ENCODE data around the gene HSPA4.
A peak's percentile ranks its signal among the peaks of the same experiment; 100 is the strongest.
"Not testable (repeated sequence)": the region's sequence is repeated elsewhere in the genome, so short reads cannot be mapped to it uniquely, and the experiment has no call there.

The HSPA4 gene

DNA sequence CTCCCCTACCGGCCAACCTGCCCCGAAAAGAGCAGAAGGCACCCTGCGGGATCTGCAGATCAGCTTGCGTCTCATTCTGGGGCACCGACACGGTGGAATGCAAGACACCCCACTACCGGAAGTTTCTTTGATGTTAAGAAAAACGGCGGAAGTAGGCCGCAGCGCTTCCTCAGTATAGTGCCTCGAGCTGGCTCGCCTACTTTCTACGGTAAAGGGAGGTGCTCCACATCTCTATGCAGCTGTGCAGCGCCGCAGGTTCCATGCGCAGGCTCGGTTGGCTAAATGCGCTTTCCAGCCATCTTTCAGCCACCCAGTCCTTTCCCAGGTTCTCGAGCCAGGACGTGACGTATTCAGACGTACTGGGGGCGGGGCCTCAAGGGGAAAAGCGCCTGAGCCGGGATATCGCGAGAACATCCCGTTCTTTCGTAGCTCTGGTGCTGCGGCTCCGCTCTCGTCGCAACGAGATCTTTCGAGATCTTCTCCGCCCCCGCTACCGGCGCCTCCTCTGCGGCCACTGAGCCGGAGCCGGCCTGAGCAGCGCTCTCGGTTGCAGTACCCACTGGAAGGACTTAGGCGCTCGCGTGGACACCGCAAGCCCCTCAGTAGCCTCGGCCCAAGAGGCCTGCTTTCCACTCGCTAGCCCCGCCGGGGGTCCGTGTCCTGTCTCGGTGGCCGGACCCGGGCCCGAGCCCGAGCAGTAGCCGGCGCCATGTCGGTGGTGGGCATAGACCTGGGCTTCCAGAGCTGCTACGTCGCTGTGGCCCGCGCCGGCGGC lies at the start of gene HSPA4:
Gene HSPA4, plus strand, starts transcription at position 472 of the 775 bp plus-strand sequence. Its CDS starts 238 bp downstream, at position 710.
- peak; percentile 99 to 100 (median 100) for DNase-seq

DNA sequence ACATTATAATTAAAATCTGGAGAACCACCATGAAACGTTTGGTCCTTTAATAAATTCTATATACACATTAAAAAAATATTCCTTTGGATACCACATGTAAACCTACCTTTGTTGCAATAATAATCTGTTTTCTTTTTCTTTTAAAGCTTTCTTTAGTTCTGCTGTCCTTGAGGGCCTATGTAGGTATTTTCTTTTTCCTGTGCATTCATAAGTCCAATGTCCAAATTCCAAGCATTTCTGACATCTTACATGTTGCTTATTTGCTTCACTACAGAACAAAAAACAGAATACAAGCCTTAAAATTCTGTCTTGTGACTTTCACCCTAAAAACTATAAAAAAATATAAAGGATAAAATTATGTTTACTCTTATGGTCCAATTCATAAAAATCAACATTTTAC lies 45.2 kb upstream of the HSPA4 start:
- no peak for DNase-seq

DNA sequence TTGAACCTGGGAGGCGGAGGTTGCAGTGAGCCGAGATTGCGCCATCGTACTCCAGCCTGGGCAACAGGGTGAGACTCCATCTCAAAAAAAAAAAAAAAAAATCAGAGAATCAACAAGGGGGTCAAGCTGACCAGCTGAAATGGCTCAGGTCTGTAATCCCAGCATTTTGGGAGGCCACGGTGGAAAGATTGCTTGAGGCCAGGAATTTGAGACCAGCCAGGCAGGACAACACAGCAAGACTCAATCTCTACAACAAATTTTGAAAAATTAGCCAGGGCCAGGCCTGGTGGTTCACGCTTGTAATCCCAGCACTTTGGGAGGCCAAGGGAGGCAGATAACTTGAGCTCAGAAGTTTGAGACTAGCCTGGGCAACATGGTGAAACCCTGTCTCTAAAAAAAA lies 43.4 kb upstream of the HSPA4 start:
- not testable (repeated sequence) for DNase-seq

DNA sequence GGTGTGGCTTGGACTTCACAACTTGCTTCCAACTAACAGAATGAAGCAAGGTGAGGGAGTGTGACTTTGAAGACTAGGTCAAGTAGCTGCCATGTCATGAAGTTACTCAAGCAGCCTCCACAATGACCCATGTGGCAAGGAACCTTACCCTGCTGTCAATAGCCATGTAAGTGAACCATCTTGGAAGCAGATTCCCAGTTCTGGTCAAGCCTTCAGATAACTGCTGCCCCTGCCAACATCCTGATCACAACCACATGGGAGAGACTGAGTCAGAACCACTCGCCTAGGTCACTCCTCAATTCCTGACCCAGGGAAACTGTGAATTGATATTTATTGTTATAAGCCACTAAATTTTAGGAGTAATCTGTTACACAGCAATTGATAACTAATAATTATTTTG lies 36.3 kb upstream of the HSPA4 start:
- no peak for DNase-seq

DNA sequence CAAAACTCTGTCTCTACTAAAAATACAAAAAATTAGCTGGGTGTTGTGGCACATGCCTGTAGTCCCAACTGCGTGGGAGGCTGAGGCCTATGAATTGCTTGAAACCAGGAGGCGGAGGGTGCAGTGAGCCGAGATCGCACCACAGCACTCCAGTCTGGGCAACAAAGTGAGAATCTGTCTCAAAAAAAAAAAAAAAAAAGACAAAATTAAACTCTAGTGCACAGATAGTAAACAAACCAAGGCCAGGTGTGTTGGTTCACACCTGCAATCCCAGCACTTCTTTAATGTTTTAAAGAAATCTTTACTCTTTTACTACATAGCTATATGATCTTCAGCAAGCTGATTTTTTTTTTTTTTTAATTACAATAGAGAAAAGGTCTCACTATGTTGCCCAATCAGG lies 33.8 kb upstream of the HSPA4 start:
- no peak for DNase-seq

DNA sequence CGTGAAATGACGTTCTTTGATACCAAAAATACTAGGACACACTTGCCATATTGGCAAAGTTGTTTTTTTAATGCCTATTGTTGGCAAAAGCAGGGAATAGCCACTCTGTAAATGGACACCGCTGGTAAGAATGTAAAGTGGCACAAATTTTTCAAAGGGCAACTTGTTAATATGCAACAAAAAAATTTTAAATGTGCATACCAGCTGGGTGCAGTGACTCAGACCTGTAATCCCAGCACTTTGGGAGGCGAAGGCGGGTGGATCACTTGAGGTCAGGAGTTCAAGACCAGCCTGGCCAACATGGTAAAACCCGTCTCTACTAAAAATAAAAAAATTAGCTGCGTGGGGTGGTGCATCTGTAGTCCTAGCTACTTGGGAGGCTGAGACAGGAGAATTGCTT lies 32.3 kb upstream of the HSPA4 start:
- DNase-seq: not testable (repeated sequence)

DNA sequence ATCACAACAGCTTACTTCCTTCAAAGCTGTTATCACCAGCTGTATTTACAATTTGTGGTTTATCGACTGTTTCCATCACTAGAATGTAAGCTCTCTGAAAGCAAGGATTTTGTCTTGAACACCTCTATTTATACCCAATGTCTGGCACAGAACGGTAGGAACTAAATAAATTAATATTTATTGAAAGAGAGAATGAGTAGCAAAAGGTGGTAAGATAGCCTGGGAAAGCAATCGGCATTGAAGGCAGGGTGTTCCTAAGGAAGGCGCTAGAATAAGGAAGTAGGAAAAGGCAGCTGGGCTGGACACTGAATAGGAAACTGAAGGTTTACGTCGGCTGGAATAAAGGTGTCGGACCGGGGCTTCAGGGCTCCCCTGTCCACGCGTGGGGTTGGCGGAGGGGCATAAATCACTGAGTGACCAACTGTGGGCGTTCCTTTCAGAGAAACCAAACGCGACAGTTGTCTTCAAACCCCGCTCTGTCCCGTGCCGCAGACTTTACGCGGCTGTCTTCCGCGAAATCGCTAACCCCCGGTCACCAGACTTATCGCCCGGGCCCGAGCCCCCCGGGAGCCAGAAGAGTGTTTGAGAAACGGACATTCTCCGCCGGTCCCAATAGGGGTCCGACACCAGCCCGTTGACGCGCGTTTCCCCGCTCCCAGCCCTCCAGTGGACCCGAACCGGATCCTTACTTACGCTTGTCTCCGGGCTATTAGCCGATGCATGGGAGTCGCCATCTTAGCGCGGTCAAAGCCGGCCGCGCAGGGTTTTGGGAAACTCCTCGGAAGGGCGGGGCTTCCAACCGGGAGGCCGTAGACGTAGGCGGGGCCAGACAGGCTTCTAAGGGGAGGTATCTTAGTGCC lies 25.8 kb upstream of the HSPA4 start, which contains the start of gene ZCCHC10:
Gene ZCCHC10, minus strand, starts transcription at position 746 of the 860 bp plus-strand sequence. Its CDS starts 12 bp downstream, at position 734.
- DNase-seq: peak; percentile 95 to 97 (median 97)

DNA sequence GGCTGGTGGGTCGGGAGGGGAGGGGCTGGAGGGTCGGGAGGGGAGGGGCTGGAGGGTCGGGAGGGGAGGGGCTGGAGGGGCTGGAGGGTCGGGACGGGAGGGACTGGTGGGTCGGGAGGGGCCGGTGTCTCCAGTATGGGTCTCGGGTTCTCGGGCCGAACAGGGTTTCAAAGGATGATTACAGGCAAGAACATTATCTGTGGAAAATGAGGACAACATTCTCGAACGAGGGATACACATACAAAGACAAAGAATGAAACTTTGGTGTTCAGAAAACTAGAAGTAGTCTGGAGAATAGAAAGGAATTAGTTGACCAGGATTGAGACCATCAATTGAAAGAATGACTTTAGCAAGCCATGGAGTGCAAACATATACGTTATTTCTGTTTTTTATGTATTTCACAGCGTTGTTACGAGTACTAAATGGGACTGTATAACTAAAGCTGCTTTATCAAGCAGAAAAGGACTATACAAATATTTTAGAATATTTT lies 25.1 kb upstream of the HSPA4 start:
- DNase-seq: no peak

DNA sequence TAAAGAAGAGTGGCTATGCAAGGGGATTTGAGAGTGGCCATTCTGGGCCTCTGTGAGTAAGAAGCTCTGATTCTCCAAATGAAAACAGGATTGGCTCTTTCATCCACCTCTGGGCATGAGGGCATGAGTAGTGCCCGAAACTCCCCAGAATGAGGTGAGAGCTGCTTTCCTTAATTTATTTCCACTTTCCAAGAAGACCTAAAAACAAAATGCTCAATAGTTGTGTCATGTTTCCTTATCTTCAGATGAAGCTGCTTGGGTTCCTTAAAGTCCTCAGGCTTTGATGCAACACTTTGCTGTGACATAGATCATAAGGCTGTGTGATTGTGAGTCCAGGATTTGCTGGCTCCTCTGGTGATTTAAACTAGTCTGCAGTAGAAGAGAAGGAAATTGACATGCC lies 22.4 kb upstream of the HSPA4 start:
- peak; percentile 52 to 77 (median 57) for DNase-seq

DNA sequence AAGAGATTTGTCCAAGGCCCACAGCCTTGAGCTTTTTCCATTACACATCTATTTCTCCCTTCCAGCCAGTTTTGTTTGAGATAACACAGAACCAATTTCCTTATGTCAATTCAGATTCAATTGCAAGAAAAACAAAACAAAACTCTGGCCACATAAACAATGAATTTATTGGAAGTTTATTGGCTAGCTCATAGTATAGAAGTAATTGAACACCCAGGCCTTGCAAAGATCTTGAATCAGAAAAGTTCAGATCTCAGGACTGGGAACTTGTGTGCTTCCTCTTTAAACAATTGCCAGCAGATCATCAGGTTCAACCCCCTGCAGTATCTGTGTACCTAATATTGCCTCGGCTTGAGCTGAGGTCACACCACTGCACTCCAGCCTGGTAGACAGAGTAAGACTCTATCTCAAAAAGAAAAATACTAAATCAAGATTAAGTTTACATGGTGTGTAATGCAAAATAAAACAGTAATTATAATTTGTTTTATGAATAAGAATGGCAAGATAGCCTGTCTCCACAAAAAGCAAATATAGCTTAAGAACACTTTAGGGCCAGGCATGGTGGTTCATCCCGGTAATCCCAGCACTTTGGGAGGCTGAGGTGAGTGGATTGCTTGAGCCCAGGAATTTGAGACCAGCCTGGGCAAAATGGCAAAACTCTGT lies 21.3 kb upstream of the HSPA4 start:
- no peak for DNase-seq

DNA sequence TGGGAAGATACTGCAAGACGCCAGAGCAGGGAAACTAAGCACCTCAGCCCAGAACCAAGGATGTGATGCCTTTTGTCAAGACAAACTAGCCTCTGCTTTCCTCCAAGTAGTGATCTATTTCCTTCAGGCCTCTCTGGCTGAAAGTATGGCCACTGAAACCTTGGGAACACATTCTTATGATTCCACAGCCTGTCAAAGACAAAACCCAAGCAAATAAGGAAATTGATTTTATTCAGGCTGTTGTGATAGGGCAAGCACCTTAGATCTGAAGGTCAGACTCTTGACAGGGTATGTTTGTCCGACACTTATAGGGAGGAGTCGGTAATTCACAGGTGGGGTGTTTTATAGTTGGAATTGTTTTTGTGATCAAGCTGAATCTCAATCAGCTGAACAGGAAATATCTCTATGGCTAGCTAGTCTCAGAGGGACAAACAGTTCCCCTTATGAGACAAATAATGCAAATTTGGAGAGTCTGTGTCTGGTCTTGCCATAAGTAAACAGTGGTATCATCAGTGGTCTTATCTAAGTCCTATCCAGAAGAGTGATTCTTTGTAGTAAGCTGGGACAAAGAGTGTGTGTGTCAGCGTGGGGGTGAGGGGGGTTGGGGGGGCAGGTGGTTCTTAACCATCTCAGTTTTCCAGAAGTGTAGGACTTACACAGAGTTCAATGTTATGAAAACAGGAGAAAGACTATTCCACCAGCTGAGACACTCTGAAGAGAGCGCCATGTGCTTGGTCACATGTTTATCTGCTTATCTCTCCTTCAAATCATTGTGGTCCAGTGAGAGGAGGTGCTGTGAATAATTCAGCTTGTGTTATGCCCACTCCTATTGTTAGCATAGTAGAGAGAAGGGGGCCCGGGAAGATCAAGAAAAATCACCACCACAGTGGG lies 18.7 kb upstream of the HSPA4 start:
- DNase-seq: peak in 1 of 3 donors; percentile 12

DNA sequence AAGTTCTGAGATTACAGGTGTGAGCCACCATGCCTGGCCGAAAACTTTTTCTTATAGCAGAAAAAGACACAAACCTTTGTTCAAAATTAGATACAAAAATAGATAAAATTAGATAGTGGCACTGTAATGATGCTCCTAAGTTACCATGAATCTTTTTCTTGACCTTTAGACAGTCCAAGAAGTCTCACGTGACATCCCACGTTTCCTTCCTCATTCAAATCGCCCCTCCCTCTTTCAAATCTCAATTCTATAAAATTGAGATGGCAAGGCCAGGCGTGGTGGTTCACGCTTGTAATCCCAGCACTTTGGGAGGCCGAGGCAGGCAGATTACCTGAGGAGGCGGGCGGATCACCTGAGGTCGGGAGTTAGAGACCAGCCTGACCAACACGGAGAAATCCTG lies 17.7 kb upstream of the HSPA4 start:
- DNase-seq: peak in 2 of 3 donors; percentile 20 to 29

DNA sequence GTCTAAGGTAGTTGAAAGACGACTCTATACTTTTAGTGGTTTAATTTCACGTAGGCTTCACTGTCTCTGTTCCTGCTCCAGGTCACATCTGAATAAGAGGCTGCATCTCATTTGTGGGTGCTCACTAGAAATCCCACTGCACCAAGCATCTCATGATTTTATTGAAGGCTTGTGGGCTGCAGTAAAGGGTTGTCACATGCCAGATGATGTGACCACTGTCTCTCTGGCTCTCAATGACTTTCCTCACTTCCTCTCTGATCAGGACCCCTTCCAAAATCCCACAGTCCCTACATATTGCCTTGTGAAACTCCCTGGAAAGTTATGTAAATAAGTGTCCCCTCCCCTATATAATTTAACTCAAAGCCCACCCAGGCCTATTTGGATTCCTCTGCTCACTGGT lies 16.6 kb upstream of the HSPA4 start:
- peak; percentile 35 to 53 (median 39) for DNase-seq

DNA sequence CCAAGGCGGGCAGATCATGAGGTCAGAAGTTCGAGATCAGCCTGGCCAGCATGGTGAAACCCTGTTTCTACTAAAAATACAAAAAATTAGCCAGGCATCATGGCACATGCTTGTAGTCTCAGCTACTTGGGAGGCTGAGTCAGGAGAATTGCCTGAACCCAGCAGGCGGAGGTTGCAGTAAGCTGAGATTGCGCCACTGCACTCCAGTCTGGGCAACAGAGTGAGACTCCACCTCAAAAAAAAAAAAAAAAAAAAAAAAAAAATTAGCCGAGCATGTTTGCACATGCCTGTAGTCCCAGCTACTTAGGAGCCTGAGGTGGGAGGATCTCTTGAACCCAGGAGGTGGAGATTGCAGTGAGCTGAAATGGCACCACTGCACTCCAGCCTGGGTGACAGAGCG lies 15.1 kb upstream of the HSPA4 start:
- DNase-seq: peak; percentile 38 to 47 (median 44)

DNA sequence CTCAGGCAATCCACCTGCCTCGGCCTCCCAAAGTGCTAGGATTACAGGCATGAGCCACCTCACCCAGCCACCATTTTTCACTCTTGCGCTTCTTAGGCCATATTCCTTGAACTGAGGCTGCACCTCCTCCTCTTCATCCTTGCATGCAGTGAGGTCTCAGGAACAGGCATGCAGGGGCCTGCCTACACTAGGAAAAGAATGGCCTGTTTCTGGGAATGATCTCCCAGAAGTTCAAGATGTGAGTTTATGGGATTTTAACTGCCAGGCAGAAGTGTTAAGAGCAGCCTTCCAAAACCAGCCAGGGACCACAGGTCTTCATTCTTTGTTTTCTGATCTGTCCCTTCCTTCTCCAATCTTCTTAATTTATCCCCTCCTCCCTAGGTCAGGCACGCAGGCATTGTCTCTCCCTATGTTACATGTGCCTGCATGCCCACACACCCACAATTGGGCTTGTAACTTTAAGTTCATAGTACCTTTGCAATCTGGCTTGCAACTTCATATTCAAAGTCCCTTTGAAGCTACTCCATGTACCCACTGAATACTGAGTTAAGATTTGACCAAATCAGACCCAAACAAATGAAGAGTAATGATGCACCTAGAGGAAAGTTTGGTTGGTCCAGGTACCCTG lies 10.5 kb upstream of the HSPA4 start:
- DNase-seq: no peak

DNA sequence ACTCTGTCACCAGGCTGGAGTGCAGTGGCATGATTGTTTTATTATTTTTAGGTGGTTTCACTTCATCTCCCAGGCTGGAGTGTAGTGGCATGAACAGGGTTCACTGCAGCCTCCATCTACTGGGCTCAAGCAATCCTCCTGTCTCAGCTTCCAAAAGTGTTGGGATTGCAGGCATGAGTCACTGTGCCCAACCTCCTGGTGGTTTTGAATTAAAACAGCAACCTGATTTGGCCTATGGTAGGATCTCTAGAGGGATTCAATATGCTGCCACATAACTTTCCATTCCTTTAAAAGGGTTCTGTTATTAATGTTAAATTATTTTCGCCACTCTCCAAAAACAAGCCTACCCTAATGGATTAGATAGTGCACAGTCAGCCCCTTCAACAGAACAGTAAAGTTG lies 9.9 kb upstream of the HSPA4 start:
- DNase-seq: peak in 1 of 3 donors; percentile 10

DNA sequence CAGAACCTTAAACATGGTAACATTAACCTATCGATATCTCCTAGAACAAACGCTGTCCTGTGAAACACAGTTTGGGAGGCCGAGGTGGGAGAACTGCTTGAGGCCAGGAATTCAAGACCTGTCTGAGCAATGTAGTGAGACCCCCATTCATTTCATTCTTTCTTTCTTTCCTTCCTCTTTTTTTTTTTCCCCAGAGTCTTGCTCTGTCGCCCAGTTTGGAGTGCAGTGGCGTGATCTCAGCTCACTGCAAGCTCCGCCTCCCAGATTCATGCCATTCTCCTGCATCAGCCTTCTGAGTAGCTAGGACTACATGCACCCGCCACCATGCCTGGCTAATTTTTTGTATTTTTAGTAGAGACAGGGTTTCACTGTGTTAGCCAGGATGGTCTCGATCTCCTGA lies 5.3 kb upstream of the HSPA4 start:
- not testable (repeated sequence) for DNase-seq

DNA sequence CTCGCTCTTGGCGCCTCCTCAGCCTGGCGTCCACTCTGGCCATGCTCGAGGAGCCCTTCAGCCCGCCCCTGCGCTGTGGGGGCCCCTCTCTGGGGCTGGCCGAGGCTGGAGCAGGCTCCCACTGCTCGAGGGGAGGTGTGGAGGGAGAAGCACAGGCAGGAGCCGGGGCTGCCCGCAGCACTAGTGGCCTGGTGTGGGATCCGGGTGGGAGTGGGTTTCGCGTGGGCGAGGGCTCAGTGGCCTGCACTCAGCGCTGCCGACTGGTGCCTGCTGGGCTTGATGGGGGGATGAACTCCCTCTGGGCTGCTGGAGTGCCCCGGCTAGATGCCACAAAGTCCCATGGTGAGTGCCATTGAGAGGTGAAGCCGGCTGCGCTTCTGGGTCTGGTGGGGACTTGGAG lies 4.4 kb upstream of the HSPA4 start:
- no peak for DNase-seq

DNA sequence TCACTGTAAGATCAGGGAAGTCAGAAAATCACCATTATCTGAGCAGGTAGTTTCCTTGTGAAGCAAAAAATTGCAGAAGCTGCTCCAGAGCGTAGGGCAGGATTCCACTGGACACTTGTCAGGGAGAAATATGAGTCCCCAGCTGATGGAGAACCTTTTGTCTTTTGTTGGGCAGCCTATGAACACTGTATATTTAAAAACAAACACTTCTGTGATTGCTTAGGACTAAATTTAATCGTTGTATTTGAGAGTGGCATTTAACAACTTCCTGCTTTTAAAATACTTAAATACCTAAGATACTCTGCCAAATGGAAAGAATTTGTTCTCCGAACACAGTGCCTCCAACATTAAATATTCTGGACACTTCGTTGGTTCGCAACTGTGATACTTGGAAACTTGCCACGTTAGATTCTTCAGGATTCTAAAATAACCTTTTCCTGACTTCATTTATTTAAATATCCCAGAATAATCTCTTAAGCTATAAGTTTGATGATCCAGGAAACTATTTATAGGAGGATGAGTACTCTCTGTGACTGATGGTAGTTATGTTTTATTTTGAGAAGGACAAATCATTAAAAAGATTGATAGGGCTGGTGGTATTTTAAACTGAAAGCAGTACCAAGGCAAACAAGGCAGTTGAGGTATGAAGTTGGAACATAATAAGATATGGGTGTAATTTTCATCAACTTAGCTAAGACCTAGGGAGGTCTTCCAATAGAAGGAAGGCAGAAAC lies 2.7 kb upstream of the HSPA4 start:
- no peak for DNase-seq

DNA sequence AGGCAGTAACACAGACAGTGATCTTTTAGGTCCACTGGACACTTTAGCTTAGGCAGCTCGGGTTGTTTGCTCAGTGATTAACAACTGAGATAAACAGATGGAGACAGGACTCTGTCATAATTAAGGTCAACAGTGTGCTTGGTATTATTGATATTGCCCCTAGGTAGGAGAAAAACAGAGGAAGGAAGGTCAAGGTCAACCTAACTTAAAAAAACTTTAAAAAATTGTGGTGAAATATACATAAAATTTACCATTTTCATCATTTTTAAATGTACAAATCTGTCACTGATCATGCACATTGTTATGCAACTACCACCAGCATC lies 2.1 kb upstream of the HSPA4 start:
- DNase-seq: no peak

DNA sequence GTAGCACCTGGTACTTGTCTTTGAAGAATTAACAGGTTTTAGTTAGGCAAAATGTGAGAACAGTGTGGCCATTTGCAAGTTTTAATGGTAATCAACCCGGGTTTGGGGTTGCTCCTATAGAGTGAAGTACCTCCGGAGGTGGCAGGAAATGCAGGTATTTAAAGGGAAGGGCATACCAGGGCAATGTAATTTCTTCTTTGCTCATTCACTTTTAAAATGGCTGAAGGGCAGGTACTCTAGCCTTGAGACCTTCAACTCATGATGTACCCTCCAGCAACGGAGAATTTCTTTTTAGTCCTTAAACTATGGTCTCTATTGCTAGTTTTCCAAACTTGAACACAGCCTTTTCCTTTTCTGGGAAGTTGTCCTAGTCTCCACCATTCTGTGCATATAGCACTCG lies 1.3 kb upstream of the HSPA4 start:
- DNase-seq: no peak

Data from suppressor macrophage treated with lipopolysaccharide for 1 hour (primary cell).